ENCODE data around the gene PNLIPRP2. TPM values are rescaled to one million over a fixed set of nuclear protein-coding genes. Genes with fewer than 3 reads are reported as not detected.

The PNLIPRP2 gene
- total and polyA plus RNA-seq, 5 experiments from 2014 or later, result not detected

DNA sequence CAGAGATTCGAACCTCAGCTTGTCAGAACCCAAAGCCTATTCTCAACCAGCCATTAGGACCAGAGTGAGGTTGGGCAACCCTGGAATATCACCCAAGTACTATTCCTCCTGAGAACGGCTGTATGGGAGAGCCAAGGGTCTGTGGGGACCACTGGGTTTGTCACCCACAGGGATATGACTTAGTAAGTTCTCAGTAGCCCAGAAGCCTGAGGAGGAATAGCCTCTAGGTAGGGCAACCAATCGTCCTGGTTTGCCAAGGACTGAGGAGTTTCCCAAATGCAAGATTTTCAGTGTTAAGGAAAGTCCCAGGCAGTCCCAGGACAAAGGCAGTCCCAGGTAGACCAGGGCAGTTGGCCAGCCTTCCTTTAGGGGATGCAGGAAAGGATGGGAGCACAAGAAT, 46.7 kb downstream of the PNLIPRP2 start:
- POLR2A ChIA-PET, result no interaction called here
- H3K36me3 Mint-ChIP-seq, result no peaks in the 10 kb centered on the region
- peaks cover 8 to 64% (median 39%) of the 10 kb centered on the region in 5 donors for H3K27me3 Mint-ChIP-seq
- H3K4me3 Mint-ChIP-seq, result no peak overlapping the region
- H3K9me3 Mint-ChIP-seq, result peaks cover 0 to 2% (median 0%) of the 10 kb centered on the region in 9 donors
- ATAC-seq (no peak), DNase-seq (no peak)
- no peak overlapping the region for H3K27ac Mint-ChIP-seq
- no peaks in the 10 kb centered on the region for H3K4me1 Mint-ChIP-seq

DNA sequence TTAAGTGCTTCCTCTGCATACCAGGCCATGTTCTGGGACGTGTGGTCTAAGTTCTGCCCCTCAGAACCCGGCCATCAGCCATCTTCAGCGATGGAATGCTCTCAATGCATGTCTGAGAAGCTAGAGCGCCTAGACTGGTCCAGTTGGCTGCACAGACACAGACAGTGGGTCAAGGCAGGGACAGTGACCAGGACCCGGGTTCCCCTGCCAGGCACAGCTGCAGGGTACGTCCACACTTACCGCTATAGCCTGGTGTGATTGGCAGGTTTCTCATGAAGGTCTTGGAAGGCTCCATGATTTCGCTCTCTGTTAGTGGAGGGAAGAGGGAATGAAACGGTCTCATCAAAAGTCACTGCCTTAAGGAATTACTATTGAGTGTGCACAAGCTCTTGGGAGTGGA, 47.3 kb downstream of the PNLIPRP2 start:
- Mint-ChIP-seq H3K27ac (no peak overlapping the region), H3K4me3 (no peak overlapping the region), H3K9me3 (peaks cover 0 to 2% (median 0%) of the 10 kb centered on the region in 9 donors), H3K36me3 (no peaks in the 10 kb centered on the region), H3K4me1 (no peaks in the 10 kb centered on the region), H3K27me3 (peaks cover 8 to 64% (median 36%) of the 10 kb centered on the region in 5 donors)
- ATAC-seq (no peak), DNase-seq (no peak)
- POLR2A ChIA-PET, result no interaction called here

DNA sequence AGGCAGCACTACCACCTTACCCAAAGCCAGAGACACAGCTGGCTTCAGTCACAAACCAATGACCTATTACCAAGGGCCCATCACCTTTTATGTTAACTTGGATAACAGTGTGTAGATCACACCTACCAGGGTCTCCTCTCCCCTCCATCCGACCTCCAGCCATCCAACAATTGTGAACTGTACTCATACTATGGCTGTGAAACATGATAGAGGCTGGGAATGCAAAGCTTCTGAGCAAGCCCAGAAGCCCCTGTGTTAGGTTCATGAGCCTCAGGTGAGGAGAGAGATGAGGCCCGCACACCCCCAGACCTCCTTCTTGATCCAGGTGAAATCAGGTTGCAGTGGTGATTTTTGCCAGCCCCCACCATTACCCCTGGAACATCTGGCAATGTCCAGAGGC, 47.7 kb downstream of the PNLIPRP2 start:
- POLR2A ChIA-PET, result no interaction called here
- DNase-seq, result no peak
- Mint-ChIP-seq H3K27me3 (peaks cover 8 to 63% (median 36%) of the 10 kb centered on the region in 5 donors), H3K27ac (no peak overlapping the region), H3K36me3 (no peaks in the 10 kb centered on the region), H3K9me3 (peaks cover 0 to 2% (median 0%) of the 10 kb centered on the region in 9 donors), H3K4me3 (no peak overlapping the region), H3K4me1 (no peaks in the 10 kb centered on the region)
- ATAC-seq, result no peak

GRCh38 chr10:116669080-116669479, 48.3 kb downstream of the PNLIPRP2 start:
- POLR2A ChIA-PET, result no interaction called here
- Mint-ChIP-seq H3K9me3 (peaks cover 0 to 2% (median 0%) of the 10 kb centered on the region in 9 donors), H3K4me3 (no peak overlapping the region), H3K27ac (no peak overlapping the region), H3K4me1 (no peaks in the 10 kb centered on the region), H3K27me3 (peaks cover 9 to 56% (median 38%) of the 10 kb centered on the region in 5 donors), H3K36me3 (no peaks in the 10 kb centered on the region)
- ATAC-seq (no peak), DNase-seq (no peak)

- DNase-seq, result no peak
- ATAC-seq, result no peak
- POLR2A ChIA-PET, result no interaction called here
Measured at GRCh38 chr10:116669832-116670644, 49.3 kb downstream of the PNLIPRP2 start.

DNA sequence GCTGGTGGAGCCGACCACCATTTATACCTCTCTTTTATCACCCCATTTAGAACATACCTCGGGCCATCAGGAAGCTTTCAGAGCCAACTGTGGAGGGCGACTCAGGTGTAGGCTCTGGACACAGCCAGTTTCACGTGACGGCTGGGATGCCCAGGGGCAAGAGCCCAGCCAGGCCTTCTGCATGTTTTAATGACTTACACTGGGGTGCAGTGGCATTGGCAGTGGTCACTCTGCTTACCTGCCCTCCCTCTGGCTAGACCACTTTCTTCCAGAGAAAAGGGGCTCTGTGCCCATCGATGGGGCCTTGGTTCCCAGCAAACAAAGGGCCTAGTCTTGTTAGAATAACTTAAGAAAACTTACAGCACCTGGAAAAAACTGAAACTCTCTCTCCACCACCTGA, 50.0 kb downstream of the PNLIPRP2 start:
- POLR2A ChIA-PET, result no interaction called here
- peak overlapping the region in 1 of 10 donors; percentile 45 for H3K27ac Mint-ChIP-seq
- no peak overlapping the region for H3K4me3 Mint-ChIP-seq
- no peak for DNase-seq
- H3K4me1 Mint-ChIP-seq, result no peaks in the 10 kb centered on the region
- peaks cover 0 to 2% (median 0%) of the 10 kb centered on the region in 9 donors for H3K9me3 Mint-ChIP-seq
- ATAC-seq, result no peak
- no peaks in the 10 kb centered on the region for H3K36me3 Mint-ChIP-seq
- H3K27me3 Mint-ChIP-seq, result peaks cover 12 to 52% (median 41%) of the 10 kb centered on the region in 5 donors

More at GRCh38 chr10:116669832-116670644, 49.3 kb downstream of the PNLIPRP2 start:
- Mint-ChIP-seq H3K36me3 (no peaks in the 10 kb centered on the region), H3K4me3 (no peak overlapping the region), H3K27me3 (peaks cover 10 to 53% (median 41%) of the 10 kb centered on the region in 5 donors), H3K27ac (peak overlapping the region in 1 of 10 donors; percentile 45), H3K4me1 (no peaks in the 10 kb centered on the region), H3K9me3 (peaks cover 0 to 2% (median 0%) of the 10 kb centered on the region in 9 donors)

DNA sequence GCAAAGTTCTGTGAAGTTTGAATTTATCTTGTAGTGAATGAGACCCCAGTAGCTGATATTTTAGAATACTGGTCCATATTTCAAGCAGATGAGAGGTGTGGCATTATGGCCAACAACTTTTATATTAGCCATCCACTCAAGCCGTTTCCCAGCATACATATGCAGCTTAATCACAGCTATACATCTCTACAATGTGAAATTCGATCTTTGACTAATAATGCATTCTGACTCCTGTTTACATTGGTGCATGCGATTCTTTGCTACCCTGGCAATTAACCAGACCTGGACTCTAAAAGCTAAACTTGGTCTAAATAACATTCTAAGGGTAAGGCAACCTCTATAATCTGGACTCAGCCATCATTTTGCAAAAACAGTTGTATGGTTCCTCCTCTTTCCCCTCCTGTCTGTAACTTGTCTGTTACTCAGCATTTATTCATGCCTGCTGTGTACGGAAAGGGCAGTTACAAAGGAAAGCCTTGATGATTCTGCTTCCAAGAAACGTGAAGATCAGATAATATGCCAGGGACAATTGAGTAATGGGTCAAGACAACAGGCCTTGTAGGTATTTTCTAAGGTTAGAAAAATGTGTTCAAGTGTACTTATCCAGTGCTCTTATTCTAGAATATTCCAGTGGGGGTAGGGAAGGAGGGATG, 50.6 kb downstream of the PNLIPRP2 start:
- peaks cover 0 to 2% (median 0%) of the 10 kb centered on the region in 9 donors for H3K9me3 Mint-ChIP-seq
- POLR2A ChIA-PET, result no interaction called here
- DNase-seq, result no peak
- no peak for ATAC-seq
- H3K27ac Mint-ChIP-seq, result no peak overlapping the region
- peaks cover 12 to 52% (median 45%) of the 10 kb centered on the region in 5 donors for H3K27me3 Mint-ChIP-seq
- no peaks in the 10 kb centered on the region for H3K36me3 Mint-ChIP-seq
- H3K4me3 Mint-ChIP-seq, result no peak overlapping the region
- H3K4me1 Mint-ChIP-seq, result no peaks in the 10 kb centered on the region

DNA sequence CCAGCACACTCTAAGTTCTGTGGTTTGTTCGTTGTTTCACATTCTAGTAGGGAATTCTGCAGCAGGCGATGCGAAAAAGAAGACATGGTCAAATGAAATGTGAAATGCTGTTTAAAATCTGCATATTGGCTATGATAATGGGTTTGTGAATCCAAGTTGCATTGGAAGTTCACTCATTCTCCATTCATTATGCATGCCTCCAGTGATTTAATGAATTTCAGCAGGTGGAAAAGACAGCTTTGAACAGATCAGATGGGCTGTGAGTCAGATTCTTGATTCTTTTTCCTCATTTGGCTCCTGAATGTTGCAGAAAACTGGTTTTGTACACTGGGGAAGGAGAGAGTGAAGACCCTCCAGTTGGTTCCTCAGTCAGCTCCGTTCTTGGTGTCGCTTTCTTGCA, 52.1 kb downstream of the PNLIPRP2 start:
- Mint-ChIP-seq H3K27ac (no peak overlapping the region), H3K9me3 (no peaks in the 10 kb centered on the region), H3K36me3 (no peaks in the 10 kb centered on the region), H3K27me3 (peaks cover 11 to 47% (median 34%) of the 10 kb centered on the region in 5 donors), H3K4me1 (no peaks in the 10 kb centered on the region), H3K4me3 (no peak overlapping the region)
- POLR2A ChIA-PET, result no interaction called here
- ATAC-seq (no peak), DNase-seq (no peak)

GRCh38 chr10:116673866-116674265, 53.1 kb downstream of the PNLIPRP2 start:
- POLR2A ChIA-PET, result no interaction called here
- H3K27ac Mint-ChIP-seq, result no peak overlapping the region
- H3K4me1 Mint-ChIP-seq, result no peaks in the 10 kb centered on the region
- ATAC-seq (no peak), DNase-seq (no peak)
- H3K9me3 Mint-ChIP-seq, result no peaks in the 10 kb centered on the region
- H3K27me3 Mint-ChIP-seq, result peaks cover 11 to 38% (median 25%) of the 10 kb centered on the region in 5 donors
- H3K4me3 Mint-ChIP-seq, result no peak overlapping the region
- no peaks in the 10 kb centered on the region for H3K36me3 Mint-ChIP-seq

DNA sequence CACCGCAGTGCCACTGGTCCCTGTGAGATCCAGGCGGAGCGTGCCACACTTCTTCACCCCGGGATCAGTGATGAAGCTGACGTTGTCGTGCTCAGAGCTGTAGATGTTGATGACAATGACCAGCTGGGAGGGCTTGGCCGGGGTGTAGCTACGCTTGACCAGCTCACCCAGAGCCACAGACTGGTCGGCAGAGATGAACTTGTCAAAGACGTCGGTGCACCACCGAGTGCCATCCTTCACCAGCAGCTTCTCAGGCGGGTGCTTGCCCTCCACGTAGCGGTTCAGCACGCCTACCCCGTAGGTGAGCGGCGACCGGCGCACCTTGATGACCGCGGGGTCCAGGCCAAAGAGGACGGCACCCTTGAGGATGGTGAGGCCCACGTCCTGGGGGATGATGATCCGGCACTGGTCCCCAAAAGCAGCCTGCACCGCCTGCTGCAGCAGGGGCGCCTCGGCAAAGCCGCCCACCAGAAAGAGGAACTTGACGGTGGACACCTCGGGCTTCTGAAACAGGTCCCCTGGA, 54.2 kb downstream of the PNLIPRP2 start:
- Mint-ChIP-seq H3K27me3 (peaks cover 11 to 30% (median 18%) of the 10 kb centered on the region in 5 donors), H3K4me3 (no peak overlapping the region), H3K4me1 (no peaks in the 10 kb centered on the region), H3K27ac (peak overlapping the region in 1 of 10 donors; percentile 86), H3K9me3 (no peaks in the 10 kb centered on the region), H3K36me3 (no peaks in the 10 kb centered on the region)
- POLR2A ChIA-PET, result no interaction called here
- DNase-seq, result no peak
- no peak for ATAC-seq

GRCh38 chr10:116676118-116676517, 55.4 kb downstream of the PNLIPRP2 start:
- no peaks in the 10 kb centered on the region for H3K4me1 Mint-ChIP-seq
- no peaks in the 10 kb centered on the region for H3K36me3 Mint-ChIP-seq
- H3K27ac Mint-ChIP-seq, result no peak overlapping the region
- ATAC-seq (no peak), DNase-seq (no peak)
- POLR2A ChIA-PET, result no interaction called here
- H3K4me3 Mint-ChIP-seq, result no peak overlapping the region
- no peaks in the 10 kb centered on the region for H3K9me3 Mint-ChIP-seq
- peaks cover 8 to 21% (median 13%) of the 10 kb centered on the region in 5 donors for H3K27me3 Mint-ChIP-seq

DNA sequence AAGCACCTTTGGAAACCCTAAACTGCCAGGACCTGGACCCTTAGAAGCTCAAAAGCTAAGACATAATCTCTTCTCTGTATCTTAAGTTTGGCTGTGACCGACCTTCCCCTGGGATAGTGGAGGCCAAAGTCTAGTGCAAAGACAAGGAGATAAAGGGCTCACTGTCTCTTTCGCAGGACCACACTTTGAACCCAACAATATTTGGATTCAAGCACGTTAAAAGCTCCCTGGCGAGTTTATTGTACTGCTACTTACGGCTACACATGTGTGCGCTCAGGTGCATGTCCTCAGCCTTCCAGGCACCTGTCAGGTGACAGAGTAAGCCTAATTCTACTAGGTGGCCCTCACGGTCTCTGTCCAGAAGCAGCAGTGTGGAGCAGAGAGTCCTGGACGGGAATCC, 55.9 kb downstream of the PNLIPRP2 start:
- Mint-ChIP-seq H3K4me3 (no peak overlapping the region), H3K27ac (no peak overlapping the region), H3K36me3 (no peaks in the 10 kb centered on the region), H3K9me3 (no peaks in the 10 kb centered on the region), H3K4me1 (no peaks in the 10 kb centered on the region), H3K27me3 (peaks cover 4 to 19% (median 15%) of the 10 kb centered on the region in 5 donors)
- POLR2A ChIA-PET, result no interaction called here
- ATAC-seq (no peak), DNase-seq (no peak)

- Mint-ChIP-seq H3K27me3 (peaks cover 2 to 40% (median 19%) of the 10 kb centered on the region in 5 donors), H3K4me3 (no peak overlapping the region), H3K36me3 (no peaks in the 10 kb centered on the region), H3K4me1 (peaks cover 0 to 2% (median under 1%) of the 10 kb centered on the region in 4 donors), H3K9me3 (no peaks in the 10 kb centered on the region), H3K27ac (no peak overlapping the region)
- POLR2A ChIA-PET, result no interaction called here
- ATAC-seq (no peak), DNase-seq (no peak)
Measured at GRCh38 chr10:116679351-116679750, 58.6 kb downstream of the PNLIPRP2 start.
